Activated CD8-positive, alpha-beta memory T cell treated with anti-CD3 and anti-CD28 coated beads, Interleukin-2, amount 50 U/mL, for 4 hours (primary cell): ENCODE data around the gene LIPJ.
A peak's percentile ranks its signal among the peaks of the same experiment; 100 is the strongest.

Experiments
- DNase-seq: peaks from one replicate; pipeline ENCODE4 v3.0.0-alpha.2; 2020

The LIPJ gene, protein sequence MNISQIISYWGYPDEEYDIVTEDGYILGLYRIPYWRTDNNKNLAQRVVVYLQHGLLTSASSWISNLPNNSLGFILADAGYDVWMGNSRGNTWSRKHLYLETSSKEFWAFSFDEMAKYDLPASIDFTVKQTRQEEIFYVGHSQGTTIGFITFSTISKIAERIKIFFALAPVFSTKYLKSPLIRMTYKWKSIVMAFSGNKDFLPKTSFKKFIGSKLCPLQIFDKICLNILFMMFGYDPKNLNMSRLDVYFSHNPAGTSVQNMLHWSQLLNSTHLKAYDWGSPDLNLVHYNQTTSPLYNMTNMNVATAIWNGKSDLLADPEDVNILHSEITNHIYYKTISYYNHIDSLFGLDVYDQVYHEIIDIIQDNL

DNA sequence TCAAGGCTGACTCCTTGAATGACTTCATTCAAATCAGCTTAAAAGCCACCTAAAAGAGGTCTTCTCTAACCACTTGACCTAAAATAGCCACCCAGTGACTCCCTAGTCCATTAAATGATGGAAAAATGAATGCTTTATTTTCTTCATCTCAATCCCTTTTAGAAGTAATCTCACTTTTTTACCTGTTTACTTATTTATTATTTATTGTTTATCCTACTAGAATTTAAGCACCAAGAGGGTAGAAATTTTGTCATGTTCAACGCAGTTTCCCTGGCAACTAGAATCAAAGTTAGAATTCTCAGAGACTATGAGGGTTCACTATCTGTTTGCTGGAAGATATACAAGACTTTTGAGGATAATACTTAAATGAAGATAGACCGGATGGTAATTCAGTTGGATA is at the start of gene LIPJ:
TSS of gene LIPJ (plus strand) at position 301 of the 400 bp plus-strand sequence. CDS start 3,926 bp downstream, outside the sequence.
- no peak for DNase-seq

DNA sequence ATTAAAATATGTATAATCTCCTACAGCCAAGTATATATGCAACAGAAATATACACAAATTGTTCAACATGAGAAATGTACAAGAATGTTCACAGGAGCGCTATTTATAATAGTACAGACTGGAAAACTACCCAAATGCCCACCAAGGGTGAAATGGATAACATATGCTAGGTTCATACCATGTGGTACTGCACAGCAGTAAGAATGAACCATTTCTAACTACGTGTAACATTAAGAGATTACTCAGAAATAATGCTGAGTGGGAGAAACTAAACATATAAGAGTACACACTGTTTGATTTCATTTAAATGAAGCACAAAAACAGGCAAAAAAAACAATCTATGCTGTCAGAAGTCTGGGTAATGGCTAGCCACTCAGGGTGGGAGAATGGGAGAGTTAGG is 49.2 kb upstream of the LIPJ start:
- DNase-seq = no peak

DNA sequence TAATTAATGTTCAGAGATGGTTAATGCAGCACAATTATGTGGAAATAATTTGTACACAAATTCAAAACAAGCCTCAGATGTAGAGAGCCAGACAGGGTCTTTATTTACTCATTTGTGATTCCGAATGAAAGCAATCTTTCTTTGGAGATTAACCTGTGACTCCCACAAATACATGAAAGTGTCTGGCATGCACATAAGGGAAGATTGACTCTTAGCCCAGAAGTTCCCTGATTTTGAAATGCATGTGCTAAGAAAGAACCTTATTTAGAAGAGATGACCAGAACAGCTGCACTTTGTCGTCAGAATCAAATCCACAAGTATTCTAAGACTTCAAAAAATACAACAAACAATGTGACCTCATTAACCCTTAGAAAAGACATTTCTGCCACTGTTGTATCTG is 48.5 kb upstream of the LIPJ start:
- DNase-seq = no peak

DNA sequence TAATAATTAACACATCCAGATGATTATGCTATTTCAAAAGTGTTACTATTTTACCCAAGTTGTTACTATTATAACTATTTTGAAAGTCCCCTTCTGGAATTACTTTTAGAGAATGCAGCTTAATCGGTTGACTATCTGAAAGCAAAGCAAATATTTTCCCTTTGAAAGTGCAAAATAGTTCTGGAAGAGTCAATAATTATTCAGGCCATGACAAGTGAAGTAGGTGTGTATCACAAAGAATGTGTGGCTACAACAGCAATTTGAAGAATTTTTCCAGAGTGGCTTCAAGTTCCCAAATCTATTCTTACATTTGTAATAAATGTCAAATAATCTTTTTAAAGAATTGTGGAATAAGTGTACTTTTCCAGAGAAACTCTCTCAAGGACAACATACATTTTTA is 46.2 kb upstream of the LIPJ start:
- no peak for DNase-seq

DNA sequence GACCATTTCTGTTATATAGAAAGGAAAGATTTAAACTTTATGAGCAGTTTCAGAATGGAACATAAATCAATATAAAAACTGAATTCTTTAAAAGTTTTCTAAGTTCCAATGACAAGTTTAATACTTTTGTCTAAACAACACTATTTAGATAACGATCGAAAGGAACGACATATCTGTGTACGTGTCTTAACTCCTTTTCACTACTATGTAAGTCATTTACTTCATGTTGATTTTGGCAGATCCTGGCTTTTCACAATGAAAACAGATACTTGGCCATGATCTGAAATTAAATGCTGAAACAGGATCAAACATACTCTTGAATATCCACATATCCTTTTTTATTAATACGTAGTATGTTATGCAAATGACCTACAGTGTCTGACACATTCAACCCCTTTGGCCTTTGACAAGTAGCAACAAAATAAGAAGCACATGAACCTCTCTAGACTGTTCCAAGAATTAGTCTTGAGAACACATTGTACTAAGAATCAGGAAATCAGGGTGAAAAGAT is 45.4 kb upstream of the LIPJ start:
- no peak for DNase-seq

DNA sequence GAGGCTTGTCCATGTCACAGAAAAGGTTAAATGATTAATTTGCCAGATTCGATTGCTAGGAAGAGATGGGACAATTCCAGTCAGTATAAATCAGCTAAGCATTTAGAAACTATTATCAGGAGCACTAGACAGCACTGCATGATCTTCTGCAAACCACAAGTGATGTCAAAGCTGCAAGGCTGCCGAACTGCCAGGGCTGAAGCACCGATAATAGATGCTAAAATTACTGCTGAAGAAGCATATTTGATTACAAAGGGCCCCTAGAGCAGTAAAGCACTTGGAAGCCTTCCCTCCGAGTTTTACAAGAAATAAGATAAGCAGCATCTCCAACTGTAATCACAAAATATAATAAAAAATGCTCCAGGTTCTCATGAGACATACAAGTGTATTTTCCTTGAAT is 44.0 kb upstream of the LIPJ start:
- DNase-seq = no peak

DNA sequence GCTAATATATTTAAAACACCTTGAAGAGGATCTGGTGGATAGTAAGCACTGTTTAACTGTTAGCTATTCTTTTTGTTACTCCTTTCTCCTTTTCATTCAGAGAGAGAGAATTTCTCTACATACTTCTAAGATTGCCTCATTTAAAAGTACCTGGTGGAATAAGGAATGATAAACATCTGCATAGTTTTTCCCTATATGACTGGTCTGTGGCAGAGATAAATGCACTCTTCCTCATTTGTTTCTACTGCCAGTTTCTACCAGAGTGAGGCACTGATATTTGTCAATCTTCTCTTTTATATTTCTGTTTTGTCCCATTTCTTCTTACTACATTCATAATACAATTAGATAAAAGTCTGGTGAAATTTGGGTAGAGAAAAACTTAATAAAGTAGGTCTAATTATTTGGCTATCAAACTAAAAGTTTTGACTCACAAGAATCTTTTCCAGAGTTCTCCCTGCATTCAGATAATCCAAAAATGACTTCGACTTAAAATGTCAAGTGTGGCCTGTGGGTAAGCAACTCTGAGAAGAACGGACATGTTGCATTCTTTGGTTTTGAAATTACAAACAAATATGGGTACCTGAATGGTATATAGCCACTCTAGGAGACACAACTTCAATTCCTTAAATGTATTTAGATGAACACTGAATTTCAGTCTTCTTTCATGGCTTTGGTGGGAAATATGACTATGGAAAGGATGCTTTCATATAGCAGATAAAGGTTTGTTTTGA is 42.3 kb upstream of the LIPJ start:
- no peak for DNase-seq

DNA sequence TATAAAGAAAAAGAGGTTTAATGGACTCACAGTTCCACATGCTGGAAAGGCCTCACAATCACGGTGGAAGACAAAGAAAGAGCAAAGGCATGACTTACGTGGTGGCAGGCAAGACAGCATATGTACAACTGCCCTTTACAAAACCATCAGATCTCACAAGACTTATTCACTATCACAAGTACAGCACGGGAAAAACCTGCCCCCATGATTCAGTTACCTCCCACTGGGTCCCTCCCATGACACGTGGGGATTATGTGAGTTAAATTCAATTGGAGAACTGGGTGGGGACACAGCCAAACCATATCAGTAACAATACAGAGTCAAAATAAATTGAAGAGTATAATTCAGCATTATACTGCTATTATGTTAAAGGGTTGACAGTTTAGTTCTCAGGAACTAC is 41.2 kb upstream of the LIPJ start:
- no peak for DNase-seq

DNA sequence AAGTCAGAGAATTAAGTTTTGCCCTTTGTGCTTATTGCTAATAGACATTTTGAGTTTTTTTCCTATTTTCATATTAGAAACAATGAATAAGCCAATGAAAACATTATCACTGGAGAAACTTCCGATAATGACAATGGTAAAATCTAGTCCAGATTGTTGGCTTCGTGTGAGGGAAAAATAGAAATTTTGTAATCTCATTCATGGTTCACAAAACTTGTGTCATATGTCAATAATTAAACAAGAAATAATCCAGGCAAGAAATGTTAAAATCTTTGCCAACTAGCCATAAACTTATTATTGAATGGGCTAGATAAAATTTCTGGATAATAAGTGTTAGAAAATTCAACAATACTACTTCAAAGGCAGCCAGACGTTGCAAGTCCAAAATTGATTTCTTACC is 40.1 kb upstream of the LIPJ start:
- no peak for DNase-seq

DNA sequence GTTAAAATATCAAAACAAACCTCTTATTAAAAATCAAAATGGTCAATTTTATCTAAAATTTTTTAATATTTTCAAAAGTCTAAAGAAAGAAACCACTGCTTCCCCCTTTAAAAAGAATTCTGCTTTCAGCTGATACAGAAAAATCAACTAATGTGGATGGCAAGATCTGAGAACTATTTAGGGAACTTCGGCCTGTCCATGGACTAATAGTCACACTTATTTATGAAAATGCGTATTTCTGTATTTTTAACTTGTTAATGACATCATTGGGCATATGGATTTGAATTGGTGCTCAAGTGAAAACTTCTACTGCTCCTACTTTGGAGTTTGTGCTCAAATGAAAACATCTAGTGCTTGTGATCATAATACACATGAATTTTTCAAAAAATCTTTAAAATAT is 35.3 kb upstream of the LIPJ start:
- DNase-seq = no peak

DNA sequence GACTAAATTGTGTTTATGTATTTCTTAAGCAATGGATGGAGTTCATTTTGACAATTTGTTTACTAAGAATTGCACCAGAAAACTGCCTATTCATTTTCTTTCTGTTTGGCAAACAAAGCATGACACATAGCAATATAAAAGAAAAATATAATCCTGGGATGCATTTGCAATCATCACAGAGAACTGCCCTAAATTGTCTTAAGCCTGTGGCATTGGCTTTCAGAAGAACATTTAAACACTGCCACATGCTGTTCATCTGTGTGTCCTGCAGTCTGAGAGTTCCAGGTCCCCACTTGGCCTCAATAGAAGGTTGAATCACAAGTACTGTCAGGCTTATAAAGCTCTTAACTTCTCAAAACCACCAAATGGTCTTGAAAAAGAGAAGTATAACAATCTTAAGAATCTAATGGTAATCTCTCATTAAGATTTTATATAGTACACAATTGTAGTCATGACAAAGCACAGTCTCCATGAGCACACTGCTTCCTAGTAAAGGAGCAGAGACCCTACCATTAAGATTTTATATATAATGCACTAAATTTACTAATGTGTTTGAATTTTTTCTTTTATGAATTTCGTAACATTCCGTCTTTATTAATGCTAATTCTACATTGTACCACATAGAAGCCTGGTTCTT is 33.3 kb upstream of the LIPJ start:
- peak; percentile 30 for DNase-seq

DNA sequence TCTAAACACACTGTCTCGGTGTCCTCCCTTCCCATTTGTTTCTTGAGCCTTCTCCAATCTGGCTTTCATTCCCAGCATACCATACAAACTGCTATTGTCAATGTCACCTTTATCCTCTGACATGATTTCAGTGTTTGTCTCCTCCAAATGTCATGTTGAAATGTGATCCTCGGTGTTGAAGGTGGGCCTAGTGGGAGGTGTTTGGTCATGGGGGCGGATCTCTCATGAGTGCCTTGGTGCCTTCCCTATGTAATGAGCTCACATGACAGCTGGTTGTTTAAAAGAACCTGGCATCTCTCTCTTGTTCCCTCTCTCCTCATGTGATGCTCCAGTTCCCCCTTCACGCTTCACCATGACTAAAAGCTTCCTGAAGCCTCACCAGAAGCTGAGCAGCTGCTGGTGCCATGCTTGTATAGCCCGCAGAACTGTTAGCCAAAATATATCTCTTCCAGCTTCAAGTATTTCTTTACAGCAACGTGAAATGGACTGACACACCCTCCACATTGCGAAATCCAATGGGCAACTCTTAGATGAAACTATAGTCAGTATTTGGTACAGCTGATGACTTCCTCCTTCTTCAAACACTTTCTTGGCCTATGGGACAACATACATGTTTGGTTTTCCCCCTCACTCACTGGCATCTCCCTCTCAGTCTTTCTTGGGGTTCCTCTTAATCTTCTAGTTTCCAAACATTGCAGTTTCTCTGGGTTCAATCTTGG is 31.2 kb upstream of the LIPJ start:
- DNase-seq = no peak

DNA sequence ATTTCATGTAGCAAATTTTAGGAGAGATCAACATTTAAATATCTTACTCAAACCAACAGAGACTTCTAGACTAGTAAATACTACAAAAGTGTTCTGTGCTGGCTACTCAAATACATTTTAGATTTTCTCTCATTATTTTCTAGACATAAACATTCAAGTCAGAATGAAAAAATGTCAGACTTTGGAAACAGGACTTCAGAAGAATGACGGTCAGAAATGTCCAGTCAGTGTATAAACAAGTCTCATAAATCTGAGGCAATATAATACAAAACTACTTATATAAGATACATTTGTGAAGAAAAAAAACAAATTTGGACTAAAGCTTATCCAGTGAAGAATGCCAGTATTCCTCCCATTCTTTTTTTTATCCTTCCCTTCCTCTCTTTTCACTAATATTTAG is 29.3 kb upstream of the LIPJ start:
- DNase-seq = no peak

DNA sequence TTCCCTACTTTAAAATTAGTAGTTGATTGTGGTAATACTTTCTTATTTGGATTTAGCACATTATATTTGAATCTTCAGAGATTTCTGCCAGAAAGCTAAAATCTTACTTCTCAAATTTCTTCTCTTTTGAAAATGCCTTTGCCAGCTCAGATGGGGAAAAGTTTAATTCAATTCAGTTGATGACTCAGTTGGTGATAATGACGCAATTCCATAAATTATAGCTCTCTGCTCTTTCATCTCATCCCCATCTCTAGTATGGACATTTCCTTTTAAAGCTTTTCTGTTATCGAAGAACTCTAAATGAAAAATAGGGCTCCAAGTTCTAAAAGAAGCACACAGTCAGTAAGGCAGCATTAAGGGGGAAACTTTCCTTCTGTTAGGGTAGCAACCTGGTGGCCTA is 28.9 kb upstream of the LIPJ start:
- DNase-seq = no peak

DNA sequence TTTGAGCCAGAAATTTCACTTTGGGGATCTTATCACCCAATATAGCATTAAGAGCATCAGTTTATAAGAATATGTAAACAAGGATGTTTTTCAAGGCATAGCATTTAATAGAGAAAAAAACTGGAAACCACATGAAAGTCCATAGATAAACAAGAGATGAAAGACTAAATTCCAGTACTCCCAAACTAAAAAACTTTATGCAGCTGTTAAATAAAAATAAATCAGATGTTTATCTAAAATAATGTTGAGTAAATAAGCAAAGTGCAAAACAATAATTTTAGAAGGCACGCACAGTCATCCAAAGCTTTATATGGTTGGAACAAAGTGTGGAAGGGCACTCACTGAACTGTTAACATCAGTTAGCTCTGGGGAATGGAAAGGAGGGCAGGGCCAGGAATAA is 24.4 kb upstream of the LIPJ start:
- DNase-seq = no peak

DNA sequence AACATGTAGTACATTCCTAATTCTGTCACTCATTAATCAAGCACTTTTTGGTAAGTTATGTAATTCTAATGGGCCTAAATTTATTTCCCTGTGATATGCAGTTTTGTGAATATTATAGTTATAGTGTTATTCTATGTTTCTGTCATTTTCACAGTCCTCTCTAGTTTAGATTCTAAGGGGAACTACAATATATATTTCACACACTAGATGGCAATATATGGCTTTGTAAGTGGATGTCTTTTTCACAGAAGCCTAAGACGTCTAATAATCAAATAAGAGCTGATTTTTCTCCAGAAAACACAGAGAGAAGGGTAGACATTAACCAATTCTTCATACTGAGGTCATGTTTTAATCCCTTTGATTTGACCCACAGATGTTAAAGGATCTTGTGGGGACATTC is 21.5 kb upstream of the LIPJ start:
- DNase-seq = no peak

DNA sequence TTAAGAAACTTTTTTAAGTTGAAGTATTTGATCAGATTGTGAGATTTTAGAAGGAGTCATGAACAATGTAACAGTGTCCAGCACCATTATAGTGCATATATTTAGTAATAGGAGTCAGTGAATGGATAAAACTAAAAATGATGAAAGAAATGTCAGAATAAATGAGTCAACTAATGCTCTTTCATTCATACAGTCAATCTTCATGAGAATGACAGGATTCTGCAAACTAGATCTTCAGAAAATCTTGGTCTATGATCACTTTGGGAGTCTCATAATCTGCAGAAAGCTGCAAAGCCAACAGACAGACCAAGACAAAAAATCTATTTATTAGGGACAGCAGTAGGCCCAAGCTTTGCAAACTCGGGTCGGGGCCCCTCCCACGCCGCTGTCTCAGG is 4.2 kb upstream of the LIPJ start:
- no peak for DNase-seq

DNA sequence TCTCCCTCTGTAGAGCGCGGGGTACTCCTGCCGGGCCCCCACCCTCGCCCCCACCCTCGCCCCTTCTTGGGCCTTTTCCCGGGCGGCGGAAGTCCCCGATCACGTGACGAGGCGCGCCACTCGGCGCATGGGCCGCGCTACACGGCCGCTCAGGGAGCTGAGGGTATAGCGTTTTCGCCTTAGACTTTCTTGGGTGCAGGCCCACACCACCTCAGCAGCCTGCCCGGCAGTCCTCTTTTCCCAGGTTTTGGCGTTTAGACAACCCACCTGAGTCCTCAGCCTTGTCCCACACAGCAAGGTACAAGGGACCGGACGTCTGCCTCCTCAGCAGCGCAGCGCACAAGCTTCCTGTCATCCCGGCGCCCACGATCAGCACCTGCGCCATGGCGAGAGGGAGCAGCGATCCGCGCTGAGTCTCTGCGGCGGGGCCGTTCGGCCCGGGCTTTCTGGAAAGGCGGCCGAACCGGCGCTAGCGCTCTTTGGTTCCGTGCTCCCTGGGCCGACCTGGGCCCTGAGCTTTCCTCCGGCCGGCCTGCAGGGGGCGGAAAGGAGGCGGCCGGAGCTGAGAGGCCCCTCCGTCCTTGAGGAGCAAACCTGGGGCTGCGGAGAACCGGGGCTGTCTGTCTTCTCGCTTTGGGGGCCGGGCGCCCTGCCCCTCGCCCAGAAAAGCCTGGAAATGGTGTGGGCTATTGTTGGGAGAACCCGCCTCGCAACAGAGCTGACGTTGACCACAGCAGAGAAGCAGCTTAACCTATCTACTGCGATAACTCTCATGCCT is 3.6 kb upstream of the LIPJ start, which contains the start of gene RNLS:
TSS of gene RNLS (minus strand) at position 513 of the 778 bp plus-strand sequence.
- peak; percentile 69 for DNase-seq

DNA sequence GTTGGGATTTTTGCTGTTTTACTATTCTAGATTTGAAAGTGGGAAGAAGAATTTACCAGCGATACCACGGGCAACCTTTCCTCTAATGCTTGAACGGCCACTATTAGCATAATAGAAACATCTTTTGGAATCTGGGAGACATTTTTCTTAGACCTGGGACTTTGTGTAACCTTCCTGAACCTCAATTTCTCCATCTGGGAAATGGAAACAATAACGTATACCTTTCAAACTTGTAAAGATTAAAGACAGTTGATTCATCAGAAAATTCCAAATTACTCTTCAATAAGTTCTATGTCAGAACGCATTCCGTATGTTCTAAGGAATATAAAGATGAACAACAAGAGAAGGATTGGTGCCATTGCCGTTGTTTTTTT is 3.0 kb upstream of the LIPJ start:
- no peak for DNase-seq

DNA sequence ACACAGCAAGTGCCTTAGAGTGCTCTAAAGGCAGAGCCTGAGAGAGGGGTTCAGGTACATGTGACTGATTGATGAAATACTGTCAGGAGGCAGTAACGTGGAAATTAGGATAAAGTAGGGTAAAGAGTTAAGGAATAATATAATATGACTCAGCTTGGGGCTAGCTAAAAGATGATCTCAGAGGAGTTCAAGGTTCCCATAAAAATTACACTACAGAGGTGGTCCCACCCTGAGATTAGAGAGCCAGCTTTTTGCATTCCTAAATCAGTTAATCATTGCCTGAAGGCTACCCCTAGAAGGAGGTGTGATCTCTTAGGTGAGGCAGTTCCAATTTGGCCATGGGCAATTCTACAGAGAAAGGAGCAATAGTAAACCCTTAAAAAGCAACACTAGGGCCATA is 5.8 kb downstream of the LIPJ start:
- DNase-seq = no peak

DNA sequence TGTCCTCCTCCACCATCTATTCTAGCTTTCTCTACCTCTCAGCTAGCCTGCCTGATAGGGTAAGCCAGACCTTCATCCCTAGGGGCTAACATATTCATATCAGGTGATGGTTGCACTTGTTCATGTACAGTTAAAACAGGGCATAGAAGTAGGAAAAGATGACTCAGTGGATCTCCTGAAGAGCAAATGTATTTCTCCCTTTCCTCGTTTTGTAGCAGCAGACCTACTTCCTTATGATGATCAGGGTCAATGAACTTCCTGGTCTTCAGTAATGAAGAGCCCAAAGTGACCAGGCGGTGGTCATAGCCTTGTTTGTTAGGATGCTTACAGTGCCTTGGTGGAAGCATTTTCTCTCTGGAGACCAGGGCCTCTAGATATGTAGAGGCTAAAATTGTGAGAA is 6.3 kb downstream of the LIPJ start:
- no peak for DNase-seq

DNA sequence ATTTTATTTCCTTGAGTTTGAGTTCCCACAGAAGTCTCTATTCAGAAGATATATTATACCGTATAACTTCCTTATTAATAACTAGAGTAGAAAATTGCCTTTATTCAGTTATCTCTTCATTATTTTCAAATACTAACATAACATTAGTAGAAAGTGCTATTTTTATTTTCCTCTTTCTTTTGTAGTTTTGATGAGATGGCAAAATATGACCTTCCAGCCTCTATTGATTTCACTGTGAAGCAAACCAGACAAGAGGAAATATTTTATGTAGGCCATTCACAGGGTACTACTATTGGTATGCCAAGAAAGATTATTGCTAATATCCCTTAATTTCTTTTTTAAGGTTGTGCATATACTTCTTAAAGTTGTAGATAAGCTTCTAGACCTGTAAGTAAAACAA is 7.9 kb downstream of the LIPJ start:
- no peak for DNase-seq
